Measurements from ENCODE around the gene JAKMIP3.

Gene JAKMIP3

DNA sequence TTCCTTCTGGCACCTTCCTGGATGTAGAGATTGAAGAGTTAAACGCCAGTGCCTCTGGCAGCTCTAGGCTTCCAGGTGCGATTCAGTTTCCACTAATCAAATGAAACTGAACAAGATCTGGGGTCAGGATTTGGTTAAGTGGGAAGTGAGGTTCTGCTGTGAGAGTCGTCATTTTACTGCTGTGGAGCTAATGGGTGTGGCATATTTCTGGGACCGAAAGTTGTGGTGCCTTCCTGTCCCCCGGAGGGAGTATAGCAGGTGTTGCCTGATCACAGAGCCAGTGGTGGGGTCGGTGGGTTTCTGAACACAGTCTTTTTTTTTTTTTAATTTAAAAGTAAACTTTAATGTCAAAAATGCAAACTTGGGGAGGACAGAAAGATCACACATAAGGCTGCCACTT is 37.0 kb upstream of the JAKMIP3 start:
- Histone ChIP-seq H3K9me3 (ENCODE audit: control insufficient read depth, insufficient read depth, low read length) (no peaks in the 10 kb centered on the region), H3K9me2 (replicated peaks; ENCODE audit: control insufficient read depth, low read length) (no peaks in the 10 kb centered on the region), H3K4me1 (ENCODE audit: control insufficient read depth, low read length) (no peaks in the 10 kb centered on the region), H3F3A (ENCODE audit: control insufficient read depth, insufficient read depth) (no peaks in the 10 kb centered on the region), H3K36me3 (ENCODE audit: control insufficient read depth, low read length) (no peaks in the 10 kb centered on the region), H3K4me2 (ENCODE audit: low read length) (no peak overlapping the region), H3K4me3 (ENCODE audit: low read length) (no peak overlapping the region), H3K27me3 (ENCODE audit: control insufficient read depth, low read length) (peaks cover 2% of the 10 kb centered on the region; the same call in 1 of the 2 replicates), H4K20me1 (ENCODE audit: control insufficient read depth, insufficient read depth, low read depth, low read length) (no peaks in the 10 kb centered on the region), H3K27ac (ENCODE audit: low read depth, low read length) (no peak overlapping the region), H3K79me2 (ENCODE audit: control insufficient read depth, low read length) (no peaks in the 10 kb centered on the region)
- TF ChIP-seq EZH2phosphoT487 (IDR thresholded peaks at IDR 0.05; ENCODE audit: borderline replicate concordance, low read length), result no peak
- TF ChIP-seq, protein P1, sequence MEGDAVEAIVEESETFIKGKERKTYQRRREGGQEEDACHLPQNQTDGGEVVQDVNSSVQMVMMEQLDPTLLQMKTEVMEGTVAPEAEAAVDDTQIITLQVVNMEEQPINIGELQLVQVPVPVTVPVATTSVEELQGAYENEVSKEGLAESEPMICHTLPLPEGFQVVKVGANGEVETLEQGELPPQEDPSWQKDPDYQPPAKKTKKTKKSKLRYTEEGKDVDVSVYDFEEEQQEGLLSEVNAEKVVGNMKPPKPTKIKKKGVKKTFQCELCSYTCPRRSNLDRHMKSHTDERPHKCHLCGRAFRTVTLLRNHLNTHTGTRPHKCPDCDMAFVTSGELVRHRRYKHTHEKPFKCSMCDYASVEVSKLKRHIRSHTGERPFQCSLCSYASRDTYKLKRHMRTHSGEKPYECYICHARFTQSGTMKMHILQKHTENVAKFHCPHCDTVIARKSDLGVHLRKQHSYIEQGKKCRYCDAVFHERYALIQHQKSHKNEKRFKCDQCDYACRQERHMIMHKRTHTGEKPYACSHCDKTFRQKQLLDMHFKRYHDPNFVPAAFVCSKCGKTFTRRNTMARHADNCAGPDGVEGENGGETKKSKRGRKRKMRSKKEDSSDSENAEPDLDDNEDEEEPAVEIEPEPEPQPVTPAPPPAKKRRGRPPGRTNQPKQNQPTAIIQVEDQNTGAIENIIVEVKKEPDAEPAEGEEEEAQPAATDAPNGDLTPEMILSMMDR (IDR thresholded peaks at IDR 0.05; ENCODE audit: low read depth, low read length, poor library complexity, severe bottlenecking), result no peak

DNA sequence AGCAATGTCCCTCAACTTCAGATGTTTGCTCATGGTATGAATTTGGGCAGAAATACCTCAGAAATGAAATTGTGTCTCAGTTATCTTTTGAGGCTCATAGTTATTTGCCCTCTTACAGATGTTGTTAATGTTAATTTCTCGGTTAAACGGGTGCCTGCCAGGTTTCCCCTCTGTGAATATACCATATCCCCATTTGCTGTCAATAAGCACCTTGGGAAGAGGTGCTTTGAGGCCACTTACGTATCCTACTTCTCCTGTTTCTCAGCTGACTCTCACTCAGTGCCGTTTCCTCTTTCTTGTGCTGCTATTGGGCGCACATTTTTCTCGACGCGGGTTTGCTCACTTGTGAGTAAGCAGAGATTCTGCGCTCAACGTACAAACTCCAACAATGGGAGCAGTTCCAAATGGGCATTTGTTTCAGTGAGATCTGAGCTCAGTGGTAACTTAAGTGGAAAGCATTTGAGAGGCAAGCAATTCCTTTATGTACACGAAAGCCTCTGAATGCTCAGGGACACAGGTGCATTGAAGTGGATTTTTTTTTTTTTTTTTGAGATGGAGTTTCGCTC is 34.8 kb upstream of the JAKMIP3 start:
- H3K4me2 ChIP-seq (ENCODE audit: low read length), result no peak overlapping the region
- H3K27me3 ChIP-seq (ENCODE audit: control insufficient read depth, low read length), result peaks cover 2% of the 10 kb centered on the region; the same call in 1 of the 2 replicates
- no peaks in the 10 kb centered on the region for H3K9me2 ChIP-seq (replicated peaks; ENCODE audit: control insufficient read depth, low read length)
- TF ChIP-seq, protein P1 (IDR thresholded peaks at IDR 0.05; ENCODE audit: low read depth, low read length, poor library complexity, severe bottlenecking), result no peak
- no peak for TF ChIP-seq EZH2phosphoT487 (IDR thresholded peaks at IDR 0.05; ENCODE audit: borderline replicate concordance, low read length)
- no peaks in the 10 kb centered on the region for H3K79me2 ChIP-seq (ENCODE audit: control insufficient read depth, low read length)
- no peak overlapping the region for H3K27ac ChIP-seq (ENCODE audit: low read depth, low read length)
- H4K20me1 ChIP-seq (ENCODE audit: control insufficient read depth, insufficient read depth, low read depth, low read length), result no peaks in the 10 kb centered on the region
- H3K36me3 ChIP-seq (ENCODE audit: control insufficient read depth, low read length), result no peaks in the 10 kb centered on the region
- H3K4me3 ChIP-seq (ENCODE audit: low read length), result no peak overlapping the region
- H3K9me3 ChIP-seq (ENCODE audit: control insufficient read depth, insufficient read depth, low read length), result no peaks in the 10 kb centered on the region
- no peaks in the 10 kb centered on the region for H3F3A ChIP-seq (ENCODE audit: control insufficient read depth, insufficient read depth)
- no peaks in the 10 kb centered on the region for H3K4me1 ChIP-seq (ENCODE audit: control insufficient read depth, low read length)

DNA sequence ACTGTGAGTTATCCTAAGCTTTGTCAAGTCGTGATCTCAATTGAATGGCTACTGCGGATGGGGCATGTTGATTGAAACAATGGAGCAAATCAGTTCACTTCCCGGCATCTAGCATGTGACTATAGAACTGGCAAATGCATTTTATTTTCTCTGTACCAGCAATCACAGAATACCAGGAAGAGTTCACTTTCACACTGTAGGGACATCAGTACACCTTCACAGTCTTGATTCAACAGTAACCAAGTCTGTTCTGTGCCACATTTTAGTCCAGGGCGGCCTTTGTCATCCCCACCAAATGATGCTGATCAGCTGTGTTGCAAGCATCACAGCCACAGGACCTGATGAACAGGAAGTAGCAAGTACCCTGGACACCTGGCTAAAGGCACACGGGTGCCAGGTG is 32.1 kb upstream of the JAKMIP3 start:
- Histone ChIP-seq H3K4me3 (ENCODE audit: low read length) (no peak overlapping the region), H4K20me1 (ENCODE audit: control insufficient read depth, insufficient read depth, low read depth, low read length) (no peaks in the 10 kb centered on the region), H3K4me2 (ENCODE audit: low read length) (no peak overlapping the region), H3K79me2 (ENCODE audit: control insufficient read depth, low read length) (no peaks in the 10 kb centered on the region), H3F3A (ENCODE audit: control insufficient read depth, insufficient read depth) (no peaks in the 10 kb centered on the region), H3K4me1 (ENCODE audit: control insufficient read depth, low read length) (no peaks in the 10 kb centered on the region), H3K36me3 (ENCODE audit: control insufficient read depth, low read length) (no peaks in the 10 kb centered on the region), H3K9me3 (ENCODE audit: control insufficient read depth, insufficient read depth, low read length) (no peaks in the 10 kb centered on the region), H3K27ac (ENCODE audit: low read depth, low read length) (no peak overlapping the region), H3K27me3 (ENCODE audit: control insufficient read depth, low read length) (no peaks in the 10 kb centered on the region), H3K9me2 (replicated peaks; ENCODE audit: control insufficient read depth, low read length) (no peaks in the 10 kb centered on the region)
- TF ChIP-seq, protein P1 (IDR thresholded peaks at IDR 0.05; ENCODE audit: low read depth, low read length, poor library complexity, severe bottlenecking), result no peak
- no peak for TF ChIP-seq EZH2phosphoT487 (IDR thresholded peaks at IDR 0.05; ENCODE audit: borderline replicate concordance, low read length)

Measured in DOHH2 (cell line).